ENCODE measurements around the gene ADGRL4.

Gene ADGRL4

GRCh38 chr1:78871249-78871648 is 135.3 kb downstream of the ADGRL4 start:
- Histone ChIP-seq H3K27ac (replicated peaks) (no peak overlapping the region), H3K27me3 (ENCODE audit: insufficient read depth, poor library complexity, severe bottlenecking) (no peaks in the 10 kb centered on the region), H3K4me3 (replicated peaks; ENCODE audit: insufficient read depth, low read length) (no peak overlapping the region)
- DNase-seq (ENCODE audit: low read depth in 1 of 2, low spot score in 1 of 2) = no peak
- TF ChIP-seq GABPA (IDR thresholded peaks at IDR 0.05; ENCODE audit: low read depth) (no peak), POLR2AphosphoS5 (IDR thresholded peaks at IDR 0.05; ENCODE audit: low read depth) (no peak), REST (IDR thresholded peaks at IDR 0.05; ENCODE audit: insufficient replicate concordance, low read depth) (no peak), SPI1 (IDR thresholded peaks at IDR 0.05; ENCODE audit: borderline replicate concordance, low read depth) (no peak), CTCF (IDR thresholded peaks at IDR 0.05; ENCODE audit: insufficient read depth, low read length) (no peak)

- TF ChIP-seq SPI1 (IDR thresholded peaks at IDR 0.05; ENCODE audit: borderline replicate concordance, low read depth) = no peak
- TF ChIP-seq POLR2AphosphoS5 (IDR thresholded peaks at IDR 0.05; ENCODE audit: low read depth) = no peak
- TF ChIP-seq CTCF (IDR thresholded peaks at IDR 0.05; ENCODE audit: insufficient read depth, low read length) = no peak
- TF ChIP-seq GABPA (IDR thresholded peaks at IDR 0.05; ENCODE audit: low read depth) = no peak
- no peak for TF ChIP-seq REST (IDR thresholded peaks at IDR 0.05; ENCODE audit: insufficient replicate concordance, low read depth)
- no peak overlapping the region for H3K4me3 ChIP-seq (replicated peaks; ENCODE audit: insufficient read depth, low read length)
Measured at GRCh38 chr1:78869136-78869535, 137.4 kb downstream of the ADGRL4 start.

GRCh38 chr1:78864175-78864574 is 142.4 kb downstream of the ADGRL4 start:
- TF ChIP-seq CTCF (IDR thresholded peaks at IDR 0.05; ENCODE audit: insufficient read depth, low read length) (no peak), SPI1 (IDR thresholded peaks at IDR 0.05; ENCODE audit: borderline replicate concordance, low read depth) (no peak), POLR2AphosphoS5 (IDR thresholded peaks at IDR 0.05; ENCODE audit: low read depth) (no peak), REST (IDR thresholded peaks at IDR 0.05; ENCODE audit: insufficient replicate concordance, low read depth) (no peak), GABPA (IDR thresholded peaks at IDR 0.05; ENCODE audit: low read depth) (no peak)
- Histone ChIP-seq H3K27me3 (ENCODE audit: insufficient read depth, poor library complexity, severe bottlenecking) (no peaks in the 10 kb centered on the region), H3K4me3 (replicated peaks; ENCODE audit: insufficient read depth, low read length) (no peak overlapping the region), H3K27ac (replicated peaks) (no peak overlapping the region)
- no peak for DNase-seq (ENCODE audit: low read depth in 1 of 2, low spot score in 1 of 2)

More at GRCh38 chr1:78869136-78869535, 137.4 kb downstream of the ADGRL4 start:
- Histone ChIP-seq H3K27me3 (ENCODE audit: insufficient read depth, poor library complexity, severe bottlenecking) (no peaks in the 10 kb centered on the region), H3K27ac (replicated peaks) (no peak overlapping the region)
- no peak for DNase-seq (ENCODE audit: low read depth in 1 of 2, low spot score in 1 of 2)
